GM19099 (cell line): ENCODE data around the gene ARID1B.

Experiments
- POLR2A ChIP-seq: IDR thresholded peaks from 3 replicates; pipeline ENCODE4 v1.6.1; 2011; ENCODE audit warnings: low read depth; ENCODE audit not compliant: insufficient read length; ENCODE audit errors: extremely low read depth

ARID1B gene

GRCh38 chr6:157221049-157221816 is 444.1 kb downstream of the ARID1B start:
- TF ChIP-seq POLR2A, result peak; percentile 27

DNA sequence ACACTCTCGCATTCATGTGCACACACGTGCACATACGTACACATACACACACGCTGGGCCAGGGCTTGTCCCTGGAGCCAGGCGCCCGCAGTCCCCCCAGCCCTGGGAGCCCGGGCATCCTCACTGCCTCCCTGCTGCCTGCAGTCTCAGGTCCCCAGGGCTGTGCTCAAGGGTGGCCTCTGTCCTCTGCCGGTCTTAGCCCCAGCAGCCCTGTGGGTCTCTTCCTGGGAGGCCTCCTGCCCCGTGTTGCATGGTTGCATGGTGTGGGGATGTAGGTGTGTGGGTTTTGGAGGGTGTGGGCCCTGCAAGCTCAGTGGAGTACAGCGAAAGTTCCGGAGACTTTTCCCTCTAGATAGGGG is 444.6 kb downstream of the ARID1B start:
- no peak for TF ChIP-seq POLR2A

- no peak for TF ChIP-seq POLR2A
Measured at GRCh38 chr6:157222201-157222981, 445.2 kb downstream of the ARID1B start.

DNA sequence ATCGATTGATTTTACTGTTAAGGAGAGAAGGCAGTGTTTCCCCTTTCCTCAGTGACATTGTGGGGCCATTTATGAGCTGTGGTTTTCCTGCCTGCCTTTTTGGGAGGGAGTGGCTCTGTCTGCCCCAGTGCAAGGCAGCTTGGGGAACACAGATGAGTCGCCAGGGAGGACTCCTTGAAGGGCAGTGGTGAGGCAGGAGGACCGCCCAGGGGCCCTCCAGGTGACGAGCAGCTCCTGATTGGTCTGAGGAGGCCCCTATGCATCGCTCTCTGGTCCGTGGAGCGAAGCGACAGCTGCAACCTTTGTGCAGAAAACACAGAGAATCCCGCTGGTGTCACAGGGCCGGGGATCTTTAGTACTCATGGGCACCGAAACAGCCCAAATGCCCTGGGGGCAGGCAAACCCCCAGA is 445.8 kb downstream of the ARID1B start:
- TF ChIP-seq POLR2A, result no peak

DNA sequence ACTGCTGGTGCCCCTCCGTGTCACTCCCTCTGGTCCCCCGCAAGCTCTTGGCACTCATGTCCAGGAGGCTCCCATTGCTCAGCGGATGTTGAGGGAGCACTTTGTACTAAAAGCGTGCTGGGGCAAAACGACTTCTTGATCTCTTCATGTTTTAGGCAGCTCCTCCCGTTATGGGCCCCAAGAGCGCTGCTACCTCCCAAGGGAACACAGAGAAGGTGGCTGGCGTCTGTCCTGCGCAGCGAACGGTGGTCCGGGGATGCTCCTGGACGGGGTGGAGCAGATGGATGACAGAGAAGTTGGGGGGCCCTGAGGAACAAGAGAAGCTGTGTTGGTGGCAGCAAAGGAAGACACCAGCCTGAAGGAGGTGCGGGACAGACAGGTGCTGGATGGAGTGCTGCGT is 446.3 kb downstream of the ARID1B start:
- no peak for TF ChIP-seq POLR2A

DNA sequence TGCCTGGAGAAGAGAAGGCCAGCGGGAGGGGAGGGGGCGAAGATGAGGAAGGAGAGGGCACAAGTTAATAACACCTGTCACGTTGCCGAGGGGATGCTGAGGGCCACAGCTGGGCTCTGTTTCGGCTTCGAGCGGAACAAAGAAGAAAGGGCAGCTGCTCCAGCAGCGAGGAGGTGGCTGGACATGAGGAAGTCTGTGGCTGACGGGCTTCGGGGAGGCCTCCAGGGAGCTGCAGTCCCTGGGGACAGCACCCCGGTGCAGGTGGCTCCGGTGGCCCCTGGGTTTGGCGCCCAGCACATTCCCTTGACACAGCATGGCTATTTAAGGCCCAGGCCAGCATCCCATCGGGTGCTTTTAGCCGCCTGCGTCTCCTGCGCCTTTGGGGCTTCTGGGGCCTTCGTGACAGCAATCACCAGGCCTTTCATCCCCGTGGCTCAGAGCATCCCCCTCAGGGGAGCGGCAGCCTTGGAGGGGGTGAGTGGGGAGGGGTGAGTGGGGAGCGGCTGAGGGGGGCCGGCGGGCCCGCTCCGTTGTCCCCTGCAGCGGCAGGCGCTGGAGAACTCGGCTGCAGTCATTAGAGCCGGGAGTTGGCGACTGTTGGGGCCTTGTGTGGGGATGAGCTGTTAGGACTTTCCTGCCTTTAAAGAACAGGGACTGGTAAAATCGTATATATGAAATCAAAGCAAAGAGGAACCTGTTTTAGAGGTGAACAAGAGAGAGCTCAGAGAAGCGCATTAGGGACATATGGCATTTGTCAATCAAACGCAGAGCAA is 447.2 kb downstream of the ARID1B start:
- no peak for TF ChIP-seq POLR2A

GRCh38 chr6:157224951-157225574 is 447.9 kb downstream of the ARID1B start:
- TF ChIP-seq POLR2A, result no peak

- TF ChIP-seq POLR2A, result no peak
Measured at GRCh38 chr6:157225575-157225995, 448.4 kb downstream of the ARID1B start.

- TF ChIP-seq POLR2A, result no peak
Measured at GRCh38 chr6:157226026-157226625, 448.9 kb downstream of the ARID1B start.

GRCh38 chr6:157226761-157227160 is 449.6 kb downstream of the ARID1B start:
- TF ChIP-seq POLR2A, result no peak

GRCh38 chr6:157227202-157228166 is 450.3 kb downstream of the ARID1B start:
- TF ChIP-seq POLR2A, result no peak

DNA sequence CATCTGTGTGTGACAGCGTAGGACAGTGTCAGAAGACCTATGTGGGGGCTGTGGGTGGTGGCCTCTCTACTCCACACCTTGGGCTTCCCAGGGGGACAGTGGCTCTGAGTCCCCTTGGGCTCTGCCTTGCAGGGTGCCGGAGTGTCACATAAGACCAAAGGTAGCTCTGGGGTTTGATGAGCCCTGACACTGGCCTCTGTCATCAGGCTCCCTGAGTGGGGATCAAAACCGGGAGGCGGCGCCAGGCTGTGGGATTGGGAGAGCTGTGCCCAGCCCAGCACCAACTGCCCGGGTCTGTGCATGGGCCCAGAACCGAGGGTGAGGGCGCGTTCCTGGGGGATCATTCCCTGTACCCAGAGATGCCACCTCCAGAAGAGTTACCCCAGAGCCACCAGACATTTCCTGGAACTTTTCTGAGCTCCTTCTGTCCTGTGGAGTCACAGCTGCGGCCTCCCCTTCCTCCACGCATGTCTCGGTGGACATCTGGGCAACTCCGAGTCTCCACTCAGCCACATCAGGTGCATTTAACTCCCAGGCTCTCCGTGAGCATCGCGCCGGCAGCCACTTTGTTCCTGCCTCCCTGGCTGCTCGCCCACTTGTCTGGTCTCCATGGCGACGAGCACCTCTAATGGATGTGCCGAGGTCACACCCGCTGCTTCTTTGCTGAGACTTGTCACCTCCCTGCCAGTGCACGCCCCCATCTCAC is 451.4 kb downstream of the ARID1B start:
- no peak for TF ChIP-seq POLR2A

- no peak for TF ChIP-seq POLR2A
Measured at GRCh38 chr6:157229132-157229618, 452.0 kb downstream of the ARID1B start.

GRCh38 chr6:157229713-157230112 is 452.5 kb downstream of the ARID1B start:
- TF ChIP-seq POLR2A, result no peak
